NB4 (cell line): ENCODE measurements around the gene VWC2.

Experiments
- CTCF ChIP-seq: IDR thresholded peaks from one replicate; pipeline ENCODE4 v1.5.1; 2012; ENCODE audit warnings: low read depth, low read length
- MYC ChIP-seq: IDR thresholded peaks from 2 replicates; pipeline ENCODE4 v1.6.1; 2011; ENCODE audit warnings: low read depth, low read length
- POLR2A ChIP-seq: IDR thresholded peaks from 2 replicates; pipeline ENCODE4 v1.6.1; 2011; ENCODE audit warnings: mild to moderate bottlenecking; ENCODE audit not compliant: insufficient read length; ENCODE audit errors: extremely low read depth

- no peak for TF ChIP-seq CTCF
- TF ChIP-seq POLR2A: no peak
- no peak for TF ChIP-seq MYC
Measured at GRCh38 chr7:49812534-49812933, 39.1 kb downstream of the VWC2 start.
